Common myeloid progenitor, CD34-positive (primary cell): ENCODE data around the gene XRCC4.

ENCODE experiments used
- CTCF ChIA-PET: fragments of 350-600 bp; sonication (Branson Sonifier 250); formaldehyde crosslinking; loops from one replicate; lab custom pipeline; 2021; ENCODE audit warnings: antibody characterized with exemption; lab: Charles Lee
- POLR2A ChIA-PET: fragments of 350-600 bp; sonication (Branson Sonifier 250); formaldehyde crosslinking; loops from one replicate; lab custom pipeline; 2021; ENCODE audit warnings: antibody characterized with exemption; lab: Charles Lee
- DNase-seq, 3 donors: peaks; one replicate each; pipeline versions ENCODE4 v3.0.0 to v3.0.0-alpha.2; 2013
- H3K27ac ChIP-seq, 2 experiments: 1 replicate in 1 of 2; 2 replicates in 1 of 2; pipeline ENCODE4 v1.7.0; 2013; ENCODE audit warnings: inconsistent platforms in 2 of 2, low read length in 2 of 2, mild to moderate bottlenecking in 2 of 2, low read depth in 1 of 2, moderate library complexity in 1 of 2; ENCODE audit not compliant: severe bottlenecking in 2 of 2, insufficient read depth in 1 of 2, poor library complexity in 1 of 2
- H3K27me3 ChIP-seq, 5 experiments: replicated peaks in 2 of 5; 1 replicate in 3 of 5; 2 replicates in 2 of 5; pipeline versions ENCODE4 v1.6.1 to v1.7.0; 2013; ENCODE audit warnings: low read length in 4 of 5, mild to moderate bottlenecking in 2 of 5, moderate library complexity in 2 of 5, inconsistent platforms in 1 of 5; ENCODE audit not compliant: insufficient read depth in 5 of 5, control insufficient read depth in 4 of 5
- H3K36me3 ChIP-seq, 4 experiments: 1 replicate in 2 of 4; 2 replicates in 2 of 4; pipeline versions ENCODE4 v1.6.1 to v1.7.0; 2013; ENCODE audit warnings: low read length in 3 of 4, control low read depth in 1 of 4, mild to moderate bottlenecking in 1 of 4; ENCODE audit not compliant: control insufficient read depth in 4 of 4, insufficient read depth in 4 of 4
- H3K4me1 ChIP-seq, 4 experiments: 1 replicate in 3 of 4; 2 replicates in 1 of 4; pipeline versions ENCODE4 v1.6.1 to v1.7.1; 2013; ENCODE audit warnings: low read length in 3 of 4, mild to moderate bottlenecking in 3 of 4, control low read depth in 1 of 4, inconsistent platforms in 1 of 4, moderate library complexity in 1 of 4; ENCODE audit not compliant: control insufficient read depth in 4 of 4, insufficient read depth in 4 of 4; ENCODE audit errors: control extremely low read depth in 1 of 4
- H3K4me3 ChIP-seq, 7 experiments: 1 replicate in 4 of 7; 2 replicates in 3 of 7; pipeline versions ENCODE4 v1.5.1 to v1.7.0; 2013; ENCODE audit warnings: mild to moderate bottlenecking in 7 of 7, low read length in 6 of 7, moderate library complexity in 6 of 7, inconsistent platforms in 2 of 7, low read depth in 2 of 7, control low read depth in 1 of 7; ENCODE audit not compliant: insufficient read depth in 4 of 7, control insufficient read depth in 1 of 7; ENCODE audit errors: extremely low read depth in 1 of 7
- H3K9me3 ChIP-seq, 5 experiments: 1 replicate in 4 of 5; 2 replicates in 1 of 5; pipeline versions ENCODE4 v1.6.1 to v1.7.1; 2013; ENCODE audit warnings: low read length in 4 of 5, mild to moderate bottlenecking in 2 of 5, inconsistent platforms in 1 of 5, low read depth in 1 of 5, moderate library complexity in 1 of 5; ENCODE audit not compliant: control insufficient read depth in 4 of 5, insufficient read depth in 2 of 5; ENCODE audit errors: control extremely low read depth in 1 of 5
- WGBS: methylation state at CpG from one replicate; pipeline ENCODE4 v1.1.5; 2013; ENCODE audit not compliant: insufficient coverage; 5-methylcytosine and 5-hydroxymethylcytosine counted together

The XRCC4 gene

DNA sequence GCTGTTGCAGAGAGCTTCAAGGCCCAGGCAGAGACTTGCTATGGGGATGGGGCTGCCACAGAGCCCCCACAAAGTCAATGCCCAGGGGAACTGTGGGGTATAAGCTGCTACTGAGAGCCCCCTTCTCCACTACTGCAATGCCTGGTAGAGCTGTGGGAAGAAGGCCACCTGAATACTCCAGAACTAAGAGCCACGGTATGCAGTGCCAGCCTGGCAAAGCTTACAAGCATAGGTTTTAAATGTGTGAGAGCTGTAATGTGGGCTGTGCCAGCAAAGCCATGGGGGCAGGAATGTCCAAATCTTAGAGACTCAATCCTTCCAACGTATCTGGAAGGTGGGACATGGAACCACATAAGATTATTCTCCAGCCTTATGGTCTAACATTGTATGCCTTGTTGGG lies 49.2 kb downstream of the XRCC4 start:
- Histone ChIP-seq H3K27me3 (no peaks in the 10 kb centered on the region), H3K9me3 (peaks cover 0 to 12% (median 5%) of the 10 kb centered on the region in 5 experiments), H3K36me3 (peaks cover 0 to 4% (median 2%) of the 10 kb centered on the region in 4 experiments), H3K4me1 (no peaks in the 10 kb centered on the region), H3K27ac (no peak overlapping the region), H3K4me3 (no peak overlapping the region)
- WGBS, result no CpG with 5 or more reads among the region's 2 CpGs
- POLR2A ChIA-PET, result no interaction called here
- DNase-seq, result no peak
- CTCF ChIA-PET, result no interaction called here

DNA sequence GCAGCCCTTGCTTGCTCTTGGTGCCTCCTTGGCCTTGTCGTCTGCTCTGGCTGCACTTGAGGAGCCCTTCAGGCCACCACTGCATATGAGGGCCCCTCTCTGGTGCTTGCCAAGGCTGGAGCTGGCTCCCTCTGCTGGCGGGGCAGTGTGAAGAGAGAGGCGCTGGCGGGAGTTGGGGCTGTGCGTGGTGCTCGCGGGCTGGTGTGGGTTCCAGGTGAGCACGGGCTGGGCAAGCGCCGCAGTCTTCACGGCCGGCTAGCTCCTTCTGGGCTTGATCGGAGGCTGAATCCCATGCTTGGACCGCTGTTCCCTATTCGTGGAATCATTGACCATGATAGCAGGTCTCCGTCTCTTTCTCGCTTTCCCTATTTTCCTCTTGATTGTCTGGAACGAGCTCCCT lies 56.5 kb downstream of the XRCC4 start:
- peaks cover 0 to 27% (median 9%) of the 10 kb centered on the region in 5 experiments for H3K9me3 ChIP-seq
- H3K27ac ChIP-seq, result no peak overlapping the region
- H3K36me3 ChIP-seq, result peaks cover 0 to 13% (median 4%) of the 10 kb centered on the region in 4 experiments
- no peaks in the 10 kb centered on the region for H3K4me1 ChIP-seq
- POLR2A ChIA-PET, result no interaction called here
- no peaks in the 10 kb centered on the region for H3K27me3 ChIP-seq
- CTCF ChIA-PET, result no interaction called here
- WGBS, result 97% methylated on average over 15 of the region's 18 CpGs
- DNase-seq, result no peak
- no peak overlapping the region for H3K4me3 ChIP-seq

DNA sequence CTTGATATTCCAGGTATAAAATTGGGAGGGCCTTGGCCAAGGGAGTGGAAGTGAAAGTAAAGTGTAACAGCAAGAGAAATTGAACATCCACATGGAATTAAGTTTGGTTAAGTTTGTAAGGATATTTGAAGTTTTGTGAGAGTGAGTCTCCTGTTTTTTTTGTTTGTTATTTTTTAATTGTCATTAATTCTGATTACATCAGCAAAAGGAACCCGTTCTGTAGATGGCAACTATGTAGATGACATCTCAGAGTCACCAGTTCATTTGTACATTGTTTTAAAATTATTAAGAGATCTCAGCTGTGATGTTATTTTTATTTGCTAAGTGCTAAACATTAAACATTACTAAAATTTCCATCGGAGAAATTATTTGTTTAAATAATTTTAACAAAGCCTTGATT lies 65.2 kb downstream of the XRCC4 start:
- ChIA-PET POLR2A (no interaction called here), CTCF (no interaction called here)
- Histone ChIP-seq H3K27ac (no peak overlapping the region), H3K27me3 (no peaks in the 10 kb centered on the region), H3K4me1 (no peaks in the 10 kb centered on the region), H3K4me3 (no peak overlapping the region), H3K9me3 (no peaks in the 10 kb centered on the region), H3K36me3 (no peaks in the 10 kb centered on the region)
- no peak for DNase-seq
- WGBS, result no CpG with 5 or more reads among the region's 2 CpGs

DNA sequence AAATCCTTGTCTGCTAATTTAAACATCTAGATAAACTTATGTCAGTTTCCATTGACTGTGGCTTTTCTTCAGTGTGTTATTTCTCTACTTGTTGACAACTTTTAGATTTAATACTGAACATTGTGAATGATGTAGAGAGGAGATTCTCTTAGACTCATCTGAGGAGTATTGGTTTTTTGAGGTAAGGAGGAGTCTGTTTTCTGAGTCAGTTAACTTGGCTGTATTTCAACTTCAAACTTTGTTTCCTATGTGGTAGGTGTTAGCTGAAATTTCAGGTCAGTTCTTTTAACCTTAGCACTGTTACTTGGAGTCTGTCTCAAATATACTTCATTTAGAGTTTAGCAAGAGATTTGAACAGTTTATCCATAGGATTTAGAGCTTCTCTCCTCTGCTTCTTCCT lies 67.9 kb downstream of the XRCC4 start:
- POLR2A ChIA-PET, result no interaction called here
- no peaks in the 10 kb centered on the region for H3K27me3 ChIP-seq
- CTCF ChIA-PET, result no interaction called here

DNA sequence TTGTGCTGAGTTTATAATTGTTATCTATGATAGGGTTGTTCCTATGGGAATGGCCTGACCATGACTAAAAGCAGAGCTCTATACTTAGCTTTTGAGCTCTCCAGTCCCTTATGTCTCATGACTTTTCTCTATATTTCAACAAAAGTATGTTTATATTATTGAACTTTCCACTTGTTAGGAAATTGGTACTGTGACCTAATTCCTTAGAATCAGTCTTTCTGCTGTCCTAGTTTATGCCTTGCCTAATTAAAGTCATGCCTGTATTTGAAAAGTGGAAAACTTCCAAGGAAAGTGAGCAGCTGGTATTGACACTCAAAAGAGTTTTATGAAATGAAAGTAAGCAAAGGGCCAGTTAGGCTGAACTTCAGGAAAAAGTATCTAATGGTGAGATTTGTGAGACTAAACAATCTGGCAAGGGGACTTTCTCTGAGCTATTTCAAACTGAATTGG lies 68.6 kb downstream of the XRCC4 start:
- Histone ChIP-seq H3K27ac (no peak overlapping the region), H3K9me3 (no peaks in the 10 kb centered on the region), H3K4me1 (no peaks in the 10 kb centered on the region), H3K27me3 (no peaks in the 10 kb centered on the region), H3K36me3 (no peaks in the 10 kb centered on the region), H3K4me3 (no peak overlapping the region)
- ChIA-PET POLR2A (no interaction called here), CTCF (no interaction called here)
- DNase-seq, result no peak

More for the DNA sequence above, 67.9 kb downstream of the XRCC4 start:
- no peak overlapping the region for H3K27ac ChIP-seq
- H3K4me1 ChIP-seq, result no peaks in the 10 kb centered on the region
- DNase-seq, result no peak
- H3K4me3 ChIP-seq, result no peak overlapping the region
- H3K9me3 ChIP-seq, result no peaks in the 10 kb centered on the region
- H3K36me3 ChIP-seq, result no peaks in the 10 kb centered on the region

DNA sequence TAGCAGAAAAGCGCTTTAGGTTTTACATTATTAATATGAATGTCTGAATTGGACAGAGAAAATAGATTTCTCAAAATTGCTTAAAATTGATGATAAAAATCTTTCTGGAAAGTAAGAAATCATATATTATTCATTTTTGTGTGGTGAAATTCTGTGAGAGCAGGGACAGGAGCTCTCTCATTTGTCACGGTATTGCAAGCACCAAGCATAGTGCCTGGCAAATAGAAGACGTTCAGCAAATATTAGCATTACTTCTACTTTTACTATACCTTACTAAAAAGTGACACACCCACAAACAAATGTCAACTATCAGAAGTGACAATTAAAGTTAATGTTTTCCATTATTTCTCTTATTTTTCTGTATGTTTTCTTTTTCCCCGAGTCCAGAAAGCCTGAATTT lies 69.1 kb downstream of the XRCC4 start:
- H3K9me3 ChIP-seq, result no peaks in the 10 kb centered on the region
- CTCF ChIA-PET, result no interaction called here
- H3K4me1 ChIP-seq, result no peaks in the 10 kb centered on the region
- no peak overlapping the region for H3K27ac ChIP-seq
- H3K36me3 ChIP-seq, result no peaks in the 10 kb centered on the region
- 100% methylated on average over 1 of the region's 4 CpGs for whole genome bisulfite sequencing
- H3K27me3 ChIP-seq, result no peaks in the 10 kb centered on the region
- DNase-seq, result no peak
- POLR2A ChIA-PET, result no interaction called here
- no peak overlapping the region for H3K4me3 ChIP-seq

DNA sequence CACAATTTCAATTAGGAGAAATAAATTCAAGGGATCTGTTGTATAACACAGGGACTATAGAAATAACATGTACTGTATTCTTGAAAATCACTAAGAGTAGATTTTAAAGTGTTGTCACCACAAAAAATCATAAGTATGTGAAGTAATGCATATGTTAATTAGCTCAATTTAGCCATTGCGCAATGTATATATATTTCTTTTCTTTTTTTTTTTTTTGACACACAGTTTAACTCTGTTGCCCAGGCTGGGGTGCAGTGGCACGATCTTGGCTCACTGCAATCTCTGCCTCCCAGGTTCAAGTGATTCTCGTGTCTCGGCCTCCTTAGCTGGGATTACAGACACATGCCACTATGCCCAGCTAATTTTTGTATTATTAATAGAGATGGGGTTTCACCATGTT lies 70.2 kb downstream of the XRCC4 start:
- H3K9me3 ChIP-seq, result no peaks in the 10 kb centered on the region
- no peak for DNase-seq
- CTCF ChIA-PET, result no interaction called here
- H3K4me1 ChIP-seq, result no peaks in the 10 kb centered on the region
- POLR2A ChIA-PET, result interaction anchor here (0.7 kb wide), 1 partner anchor 112 kb away, joined by 3 read pairs; no protein-coding TSS in a partner anchor
- no peak overlapping the region for H3K27ac ChIP-seq
- no peak overlapping the region for H3K4me3 ChIP-seq
- no peaks in the 10 kb centered on the region for H3K27me3 ChIP-seq
- WGBS, result no CpG with 5 or more reads among the region's 4 CpGs
- H3K36me3 ChIP-seq, result no peaks in the 10 kb centered on the region
